ENCODE data around the gene GNE. TPM values are rescaled to one million over a fixed set of nuclear protein-coding genes. Genes with fewer than 3 reads are reported as not detected.
"Not testable (repeated sequence)": the region's sequence is repeated elsewhere in the genome, so short reads cannot be mapped to it uniquely, and the experiment has no call there.

Gene GNE
- total and polyA plus RNA-seq, 10 of the 15 experiments (the other 5 are each of a cell fraction or from before 2014, with no cell fraction given), result 4.1 to 13.6 (median 10.7) TPM

GRCh38 chr9:36176496-36176895 lies 81.8 kb downstream of the GNE start:
- 69% methylated on average over 10 of the region's 10 CpGs for WGBS (ENCODE audit: insufficient coverage, insufficient replicate concordance, low lambda C conversion rate, missing lambda C conversion rate)
- POLR2A ChIA-PET, result not testable (repeated sequence)

GRCh38 chr9:36175209-36175608 lies 83.0 kb downstream of the GNE start:
- H3K4me2 ChIP-seq (ENCODE audit: control insufficient read depth, insufficient read depth); ATAC-seq; DNase-seq (ENCODE audit: low read depth, low spot score); H3K27me3 ChIP-seq (replicated peaks in 1 of 2; ENCODE audit: control insufficient read depth in 2 of 2, insufficient read depth in 2 of 2, low read length in 1 of 2); H3K4me1 ChIP-seq (ENCODE audit: control insufficient read depth, insufficient read depth, low read length); RAD21 ChIA-PET (ENCODE audit: unreplicated experiment); in situ Hi-C loops (cut with MboI); FAIRE-seq; H3K9me3 ChIP-seq (replicated peaks; ENCODE audit: control insufficient read depth, insufficient read depth, low read length); H3K9ac ChIP-seq (ENCODE audit: control insufficient read depth, insufficient read depth, low read length); H4K20me1 ChIP-seq (ENCODE audit: control insufficient read depth, insufficient read depth); intact Hi-C loops (cut with micrococcal nuclease; ENCODE audit: unreplicated experiment); BruUV-seq (replicated peaks); H2AFZ ChIP-seq (ENCODE audit: control insufficient read depth, low read depth, low read length); H3K4me3 ChIP-seq; H3K36me3 ChIP-seq (ENCODE audit: control insufficient read depth in 2 of 2, insufficient read depth in 2 of 2, low read length in 1 of 2); H3K27ac ChIP-seq (ENCODE audit: control insufficient read depth, insufficient read depth); POLR2A ChIA-PET; H3K79me2 ChIP-seq (ENCODE audit: control insufficient read depth, insufficient read depth, low read length): not testable (repeated sequence)
- ChIA-PET CTCF (interaction anchor here (1.1 kb wide), 1 partner anchor 9 kb away, joined by 3 read pairs; no protein-coding TSS in a partner anchor), SMC1A (ENCODE audit: uncharacterized antibody, unreplicated experiment) (interaction anchor here (1.0 kb wide), 1 partner anchor 8 kb away, joined by 3 read pairs; no protein-coding TSS in a partner anchor)
- 23% methylated on average over 3 of the region's 3 CpGs for WGBS (ENCODE audit: insufficient coverage, insufficient replicate concordance, low lambda C conversion rate, missing lambda C conversion rate)

More at GRCh38 chr9:36176496-36176895, 81.8 kb downstream of the GNE start:
- DNase-seq (ENCODE audit: low read depth, low spot score); CTCF ChIA-PET; in situ Hi-C loops (cut with MboI); H3K9me3 ChIP-seq (replicated peaks; ENCODE audit: control insufficient read depth, insufficient read depth, low read length); H3K79me2 ChIP-seq (ENCODE audit: control insufficient read depth, insufficient read depth, low read length); ATAC-seq; RAD21 ChIA-PET (ENCODE audit: unreplicated experiment); H3K27ac ChIP-seq (ENCODE audit: control insufficient read depth, insufficient read depth); FAIRE-seq; H3K4me2 ChIP-seq (ENCODE audit: control insufficient read depth, insufficient read depth); H2AFZ ChIP-seq (ENCODE audit: control insufficient read depth, low read depth, low read length); BruUV-seq (replicated peaks); H3K36me3 ChIP-seq (ENCODE audit: control insufficient read depth in 2 of 2, insufficient read depth in 2 of 2, low read length in 1 of 2); H3K4me3 ChIP-seq; H3K4me1 ChIP-seq (ENCODE audit: control insufficient read depth, insufficient read depth, low read length); H3K27me3 ChIP-seq (replicated peaks in 1 of 2; ENCODE audit: control insufficient read depth in 2 of 2, insufficient read depth in 2 of 2, low read length in 1 of 2); intact Hi-C loops (cut with micrococcal nuclease; ENCODE audit: unreplicated experiment); H4K20me1 ChIP-seq (ENCODE audit: control insufficient read depth, insufficient read depth); H3K9ac ChIP-seq (ENCODE audit: control insufficient read depth, insufficient read depth, low read length): not testable (repeated sequence)
- SMC1A ChIA-PET (ENCODE audit: uncharacterized antibody, unreplicated experiment), result interaction anchor here (1.0 to 1.1 kb wide), 2 partner anchors 10 to 73 kb away, joined by 3 read pairs; no protein-coding TSS in a partner anchor

All from GM12878 (cell line).